HUES48 (cell line): Measurements from ENCODE around the gene FLT1.

Source experiments
- H3K27ac ChIP-seq: one replicate; pipeline ENCODE4 v1.7.0; 2013; ENCODE audit warnings: low read depth, low read length, inconsistent platforms
- H3K27me3 ChIP-seq: 2 replicates; pipeline ENCODE4 v1.6.1; 2013; ENCODE audit warnings: mild to moderate bottlenecking, low read length; ENCODE audit not compliant: control insufficient read depth, insufficient read depth
- H3K36me3 ChIP-seq: 2 replicates; pipeline ENCODE4 v1.6.1; 2013; ENCODE audit warnings: low read length; ENCODE audit not compliant: control insufficient read depth, insufficient read depth
- H3K4me1 ChIP-seq: 2 replicates; pipeline ENCODE4 v1.6.1; 2013; ENCODE audit warnings: mild to moderate bottlenecking, low read length; ENCODE audit not compliant: control insufficient read depth, insufficient read depth
- H3K4me3 ChIP-seq: 2 replicates; pipeline ENCODE4 v1.5.1; 2013; ENCODE audit warnings: mild to moderate bottlenecking, low read depth, low read length
- H3K9ac ChIP-seq: 2 replicates; pipeline ENCODE4 v1.6.1; 2013; ENCODE audit warnings: mild to moderate bottlenecking, low read depth, low read length, moderate library complexity
- H3K9me3 ChIP-seq: 2 replicates; pipeline ENCODE4 v1.6.1; 2013; ENCODE audit warnings: low read length; ENCODE audit not compliant: control insufficient read depth, insufficient read depth

The FLT1 gene

GRCh38 chr13:28534210-28534609, 39.3 kb upstream of the FLT1 start:
- Histone ChIP-seq H3K9ac (no peak overlapping the region), H3K4me3 (no peak overlapping the region), H3K27me3 (peaks cover 38% of the 10 kb centered on the region), H3K9me3 (no peaks in the 10 kb centered on the region), H3K4me1 (peaks cover 19% of the 10 kb centered on the region), H3K36me3 (no peaks in the 10 kb centered on the region), H3K27ac (no peak overlapping the region)

- Histone ChIP-seq H3K9me3 (no peaks in the 10 kb centered on the region), H3K4me1 (peaks cover 19% of the 10 kb centered on the region), H3K4me3 (peak overlapping the region; percentile 67; the same call in 1 of the 2 replicates), H3K27ac (no peak overlapping the region), H3K27me3 (peaks cover 38% of the 10 kb centered on the region), H3K9ac (no peak overlapping the region), H3K36me3 (no peaks in the 10 kb centered on the region)
Observed at GRCh38 chr13:28533441-28534166, 38.7 kb upstream of the FLT1 start.

- H3K9me3 ChIP-seq, result no peaks in the 10 kb centered on the region
- peak overlapping the region; percentile 67 for H3K4me3 ChIP-seq
- H3K27me3 ChIP-seq, result peaks cover 38% of the 10 kb centered on the region
- peaks cover 20% of the 10 kb centered on the region for H3K4me1 ChIP-seq
- H3K27ac ChIP-seq, result no peak overlapping the region
- no peak overlapping the region for H3K9ac ChIP-seq
- H3K36me3 ChIP-seq, result no peaks in the 10 kb centered on the region
Observed at GRCh38 chr13:28533125-28533436, 38.2 kb upstream of the FLT1 start.

DNA sequence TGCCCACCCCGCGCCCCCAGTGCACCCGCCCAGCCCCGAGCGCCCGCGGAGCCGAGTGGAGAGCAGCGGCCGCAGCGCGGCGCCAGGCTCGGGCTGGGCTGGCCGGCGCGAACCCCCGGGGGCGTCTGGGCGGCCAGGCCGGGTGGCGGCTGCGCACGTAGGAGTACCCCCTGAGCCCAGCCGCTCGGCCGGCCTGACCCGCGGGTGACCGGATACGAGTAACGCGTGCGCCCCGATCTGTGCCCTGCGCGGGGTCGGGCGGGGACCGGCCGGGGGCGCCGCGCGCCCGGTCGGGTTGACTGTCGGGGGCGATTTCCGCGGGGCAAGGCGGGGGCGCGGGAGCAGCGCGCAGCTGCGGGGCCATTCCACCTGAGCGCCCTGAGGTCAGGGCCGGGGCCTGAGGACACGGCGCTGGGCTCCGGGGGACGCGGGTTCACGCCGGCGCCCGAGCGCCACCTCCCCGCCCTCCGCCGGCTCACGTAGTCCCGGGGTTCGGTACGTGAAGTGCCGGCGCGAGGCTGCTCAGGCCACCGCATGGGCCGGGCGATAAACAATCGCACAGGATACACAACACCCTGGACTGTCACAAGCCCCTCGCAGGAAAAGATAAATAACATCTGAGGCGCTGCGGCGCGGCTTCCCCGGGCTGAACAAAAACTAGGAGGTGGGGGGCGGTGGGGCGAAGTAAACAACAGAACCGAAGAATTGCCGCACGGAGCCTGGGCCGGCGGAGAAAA, 37.6 kb upstream of the FLT1 start:
- Histone ChIP-seq H3K9ac (no peak overlapping the region), H3K27me3 (peaks cover 38% of the 10 kb centered on the region), H3K9me3 (no peaks in the 10 kb centered on the region), H3K27ac (no peak overlapping the region), H3K36me3 (no peaks in the 10 kb centered on the region), H3K4me1 (peaks cover 24% of the 10 kb centered on the region), H3K4me3 (peak overlapping the region; percentile 67)

GRCh38 chr13:28531845-28532387, 37.0 kb upstream of the FLT1 start:
- Histone ChIP-seq H3K27me3 (peaks cover 38% of the 10 kb centered on the region), H3K36me3 (no peaks in the 10 kb centered on the region), H3K4me3 (peak overlapping the region; percentile 67), H3K9me3 (no peaks in the 10 kb centered on the region), H3K4me1 (peaks cover 26% of the 10 kb centered on the region), H3K27ac (no peak overlapping the region), H3K9ac (no peak overlapping the region)

DNA sequence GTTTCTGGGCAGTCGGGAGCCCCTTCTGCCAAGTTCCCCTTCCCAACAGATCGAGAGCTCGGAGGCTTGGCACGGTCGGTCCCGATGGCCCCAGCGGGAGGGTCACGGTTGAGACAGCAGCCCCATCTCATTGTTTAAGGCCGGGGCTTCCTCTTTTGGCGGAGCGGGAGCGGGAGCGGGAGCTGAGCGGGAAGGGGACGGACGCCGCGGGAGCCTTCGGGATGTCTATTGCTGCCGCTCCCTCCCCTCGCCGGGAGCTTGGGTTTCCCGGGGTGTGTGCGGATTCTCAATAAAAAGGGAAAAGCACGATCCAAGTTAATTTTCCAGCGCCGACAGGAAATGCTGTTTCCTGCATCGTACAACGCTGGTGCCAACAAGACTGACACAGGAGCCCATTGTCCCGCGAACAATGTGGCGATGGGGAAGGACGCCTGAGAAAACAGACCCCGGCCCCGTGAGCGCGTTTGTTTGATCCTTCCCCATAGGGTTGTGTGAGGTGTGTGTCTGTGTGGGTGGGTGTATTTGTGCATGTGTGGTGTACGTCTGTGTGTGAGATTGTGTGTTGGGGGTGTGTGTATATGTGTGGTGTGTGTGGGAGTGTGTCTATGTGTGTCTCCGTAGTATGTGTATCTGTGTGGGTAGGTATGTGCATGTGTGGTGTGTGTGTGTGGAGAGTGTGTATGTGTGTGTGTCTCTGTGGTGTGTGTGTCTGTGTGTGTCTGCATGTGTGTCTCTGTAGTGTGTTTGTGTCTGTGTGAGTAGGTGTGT, 36.3 kb upstream of the FLT1 start:
- H3K4me3 ChIP-seq, result peak overlapping the region; percentile 67

GRCh38 chr13:28530729-28531076, 35.8 kb upstream of the FLT1 start:
- no peaks in the 10 kb centered on the region for H3K9me3 ChIP-seq
- peak overlapping the region; percentile 57 for H3K27ac ChIP-seq
- peaks cover 26% of the 10 kb centered on the region for H3K4me1 ChIP-seq
- no peaks in the 10 kb centered on the region for H3K36me3 ChIP-seq
- H3K4me3 ChIP-seq, result peak overlapping the region; percentile 67
- 0 out of 2 replicates have a peak overlapping the region, but pooled peaks have one; percentile 3 for H3K9ac ChIP-seq
- peaks cover 38% of the 10 kb centered on the region for H3K27me3 ChIP-seq

More for the DNA sequence above, 36.3 kb upstream of the FLT1 start:
- no peaks in the 10 kb centered on the region for H3K36me3 ChIP-seq
- H3K9me3 ChIP-seq, result no peaks in the 10 kb centered on the region
- H3K4me1 ChIP-seq, result peaks cover 26% of the 10 kb centered on the region
- H3K27me3 ChIP-seq, result peaks cover 38% of the 10 kb centered on the region
- peak overlapping the region; percentile 57 for H3K27ac ChIP-seq
- H3K9ac ChIP-seq, result peak overlapping the region; percentile 3; the same call in 1 of the 2 replicates

DNA sequence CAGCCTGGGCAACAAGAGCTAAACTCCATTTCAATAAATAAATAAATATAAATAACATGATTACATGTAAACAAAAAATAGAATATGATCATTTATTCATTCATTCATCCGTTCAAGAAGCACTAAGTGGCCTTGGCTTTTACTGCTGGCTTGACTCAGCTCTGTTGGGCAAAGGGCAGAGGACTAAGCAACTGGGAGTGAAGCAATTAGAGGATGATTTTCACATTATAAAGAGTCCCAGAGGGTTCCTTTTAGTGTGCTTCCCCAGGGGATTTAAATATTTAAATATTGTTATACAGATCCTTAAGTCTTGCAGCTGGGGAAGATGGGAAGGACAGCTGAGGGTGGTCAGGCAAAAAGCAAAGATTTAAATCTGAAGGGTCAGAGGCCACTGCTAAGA, 34.9 kb upstream of the FLT1 start:
- Histone ChIP-seq H3K9me3 (no peaks in the 10 kb centered on the region), H3K4me3 (no peak overlapping the region), H3K36me3 (no peaks in the 10 kb centered on the region), H3K27me3 (peaks cover 38% of the 10 kb centered on the region), H3K9ac (no peak overlapping the region), H3K4me1 (peaks cover 26% of the 10 kb centered on the region), H3K27ac (peak overlapping the region; percentile 2)

DNA sequence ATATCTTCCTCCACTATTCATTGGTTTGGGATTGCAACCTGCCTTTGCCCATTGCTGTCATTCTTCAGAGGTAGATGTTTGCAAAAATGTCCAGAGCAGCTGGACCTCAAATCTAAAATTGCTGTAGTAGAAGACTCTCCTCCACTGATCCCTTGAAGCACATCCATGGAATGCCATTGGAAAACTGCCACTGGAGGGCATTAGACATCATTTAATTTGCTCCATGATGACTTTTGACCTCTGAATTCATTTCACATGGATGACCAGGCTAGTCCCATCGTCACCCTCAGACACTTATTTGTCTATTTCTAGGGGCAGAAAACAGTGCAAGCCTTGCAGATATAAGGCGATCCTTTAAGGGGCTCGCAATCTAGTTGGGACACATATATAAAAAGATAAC, 33.9 kb upstream of the FLT1 start:
- Histone ChIP-seq H3K27ac (no peak overlapping the region), H3K9me3 (no peaks in the 10 kb centered on the region), H3K4me1 (peaks cover 26% of the 10 kb centered on the region), H3K9ac (no peak overlapping the region), H3K4me3 (no peak overlapping the region), H3K27me3 (peaks cover 30% of the 10 kb centered on the region), H3K36me3 (no peaks in the 10 kb centered on the region)

GRCh38 chr13:28528388-28528787, 33.5 kb upstream of the FLT1 start:
- H3K4me1 ChIP-seq, result peaks cover 26% of the 10 kb centered on the region
- peaks cover 25% of the 10 kb centered on the region for H3K27me3 ChIP-seq
- no peak overlapping the region for H3K9ac ChIP-seq
- no peak overlapping the region for H3K4me3 ChIP-seq
- H3K36me3 ChIP-seq, result no peaks in the 10 kb centered on the region
- no peak overlapping the region for H3K27ac ChIP-seq
- no peaks in the 10 kb centered on the region for H3K9me3 ChIP-seq
